Keratinocyte (primary cell): ENCODE results near the gene COLGALT1. TPM values are rescaled to one million over a fixed set of nuclear protein-coding genes. Genes with fewer than 3 reads are reported as not detected.

Source experiments
- DNase-seq: peaks from one replicate; pipeline ENCODE4 v3.0.0-alpha.2; 2011; ENCODE audit warnings: low read depth, missing footprints, low spot score
- FAIRE-seq: peaks from 2 replicates; lab custom pipeline; 2011; peaks lifted over from hg19 to GRCh38; lab: Jason Lieb, UNC
- H2AFZ ChIP-seq: 2 replicates; pipeline ENCODE4 v1.6.0; 2012; ENCODE audit warnings: low read length, control low read depth, inconsistent platforms; ENCODE audit not compliant: control insufficient read depth
- H3K27ac ChIP-seq: 2 replicates; pipeline ENCODE4 v1.5.1; 2011; ENCODE audit warnings: low read length; ENCODE audit not compliant: control insufficient read depth, insufficient read depth
- H3K27me3 ChIP-seq: 3 replicates; pipeline ENCODE4 v1.6.0; 2011; ENCODE audit warnings: low read length; ENCODE audit not compliant: control insufficient read depth, insufficient read depth; ENCODE audit errors: extremely low read depth
- H3K36me3 ChIP-seq, 2 experiments: 2 replicates in 1 of 2; 3 replicates in 1 of 2; pipeline ENCODE4 v1.5.1; 2011; ENCODE audit warnings: low read length in 2 of 2, mild to moderate bottlenecking in 1 of 2; ENCODE audit not compliant: control insufficient read depth in 2 of 2, insufficient read depth in 2 of 2; ENCODE audit errors: extremely low read depth in 1 of 2
- H3K4me1 ChIP-seq: 3 replicates; pipeline ENCODE4 v1.5.1; 2011; ENCODE audit warnings: low read length; ENCODE audit not compliant: control insufficient read depth, insufficient read depth; ENCODE audit errors: extremely low read depth
- H3K4me2 ChIP-seq: 3 replicates; pipeline ENCODE4 v1.6.0; 2011; ENCODE audit warnings: low read depth, low read length; ENCODE audit not compliant: control insufficient read depth, insufficient read depth; ENCODE audit errors: extremely low read depth
- H3K4me3 ChIP-seq, 3 experiments: fragments of 200-600 bp in 1 of 3; sonication (generic) in 1 of 3; 2 replicates in 2 of 3; 3 replicates in 1 of 3; pipeline ENCODE4 v1.5.1; 2011 to 2016; ENCODE audit warnings: low read length in 3 of 3, mild to moderate bottlenecking in 3 of 3, control low read depth in 2 of 3, inconsistent platforms in 1 of 3, low read depth in 1 of 3, mixed read lengths in 1 of 3, mixed run types in 1 of 3, moderate library complexity in 1 of 3; ENCODE audit not compliant: control insufficient read depth in 2 of 3, insufficient read depth in 2 of 3; ENCODE audit errors: extremely low read depth in 1 of 3
- H3K79me2 ChIP-seq: 2 replicates; pipeline ENCODE4 v1.6.0; 2012; ENCODE audit warnings: low read length; ENCODE audit not compliant: control insufficient read depth, insufficient read depth
- H3K9ac ChIP-seq: 3 replicates; pipeline ENCODE4 v1.6.0; 2011; ENCODE audit warnings: low read length; ENCODE audit not compliant: control insufficient read depth, insufficient read depth; ENCODE audit errors: extremely low read depth
- H3K9me1 ChIP-seq: 3 replicates; pipeline ENCODE4 v1.6.0; 2011; ENCODE audit warnings: low read length; ENCODE audit not compliant: control insufficient read depth, insufficient read depth; ENCODE audit errors: extremely low read depth
- H3K9me3 ChIP-seq: 2 replicates; pipeline ENCODE4 v1.5.1; 2012; ENCODE audit warnings: low read depth, low read length; ENCODE audit not compliant: control insufficient read depth
- H4K20me1 ChIP-seq: 3 replicates; pipeline ENCODE4 v1.6.0; 2011; ENCODE audit warnings: low read length; ENCODE audit not compliant: control insufficient read depth, insufficient read depth; ENCODE audit errors: extremely low read depth
- EZH2 ChIP-seq: IDR thresholded peaks from one replicate; pipeline ENCODE4 v1.6.1; 2012; ENCODE audit warnings: inconsistent platforms, mild to moderate bottlenecking, low read length, moderate library complexity
- dilution Hi-C: fragments of 300-500 bp; cut with MboI; formaldehyde crosslinking; loops from one replicate; pipeline ENCODE4 v1.7.0; 2020; ENCODE audit warnings: low sequenced_read_pairs; ENCODE audit not compliant: extremely low pct_ligation_motif_present
- polyA plus RNA-seq, 5 experiments: library from polyadenylated mRNA; depleted of rRNA in 3 of 5; stranded (reverse) in 3 of 5; stranded (forward) in 1 of 5; unstranded in 1 of 5; fragments of >200 nt; gene quantifications; 1 replicate in 1 of 5; 2 replicates in 3 of 5; 3 replicates in 1 of 5; pipeline versions ENCODE4 v1.2.1 to v1.2.3, GENCODE V29; 2011 to 2012; ENCODE audit warnings: missing spikeins in 2 of 5, low read depth in 1 of 5, low replicate concordance in 1 of 5
- TF ChIP-seq, protein P1 (sequence below), 3 experiments: IDR thresholded peaks in 1 of 3; conservative IDR thresholded peaks in 1 of 3; optimal IDR thresholded peaks in 1 of 3; 2 replicates in 2 of 3; 3 replicates in 1 of 3; pipeline versions ENCODE3 to v1.5.1; 2011; ENCODE audit warnings: low read length in 3 of 3, mild to moderate bottlenecking in 3 of 3, moderate library complexity in 2 of 3, control low read depth in 1 of 3, inconsistent platforms in 1 of 3; ENCODE audit not compliant: insufficient read depth in 2 of 3; ENCODE audit errors: extremely low read depth in 1 of 3

COLGALT1 gene
- polyA plus RNA-seq, 1 donor (not counting 4 experiments of a cell fraction or from before 2014, with no cell fraction given) = 89.4 TPM

DNA sequence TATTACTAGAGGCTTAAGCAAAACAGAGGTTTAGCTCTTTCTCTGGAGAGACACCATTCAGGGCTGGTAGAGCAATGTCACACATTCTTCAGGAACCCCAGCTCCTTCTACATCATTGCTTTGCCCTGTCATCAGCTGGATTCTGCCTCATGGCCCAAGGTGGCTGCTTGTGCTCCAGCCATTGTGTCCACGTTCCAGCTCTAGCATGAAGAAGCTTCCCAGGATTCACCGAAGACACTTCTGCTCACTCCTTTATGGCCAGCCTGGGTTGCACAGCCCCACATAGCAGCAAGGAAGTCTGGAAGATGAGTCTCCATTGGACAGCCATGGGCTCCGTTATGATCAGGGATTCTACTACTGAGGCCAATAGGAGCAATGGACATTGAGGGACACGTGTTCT lies 30.8 kb upstream of the COLGALT1 start:
- no peak for DNase-seq
- H3K4me1 ChIP-seq = no peaks in the 10 kb centered on the region
- no peak overlapping the region for H3K4me3 ChIP-seq
- FAIRE-seq = no peak
- no peak for TF ChIP-seq EZH2
- TF ChIP-seq, protein P1, sequence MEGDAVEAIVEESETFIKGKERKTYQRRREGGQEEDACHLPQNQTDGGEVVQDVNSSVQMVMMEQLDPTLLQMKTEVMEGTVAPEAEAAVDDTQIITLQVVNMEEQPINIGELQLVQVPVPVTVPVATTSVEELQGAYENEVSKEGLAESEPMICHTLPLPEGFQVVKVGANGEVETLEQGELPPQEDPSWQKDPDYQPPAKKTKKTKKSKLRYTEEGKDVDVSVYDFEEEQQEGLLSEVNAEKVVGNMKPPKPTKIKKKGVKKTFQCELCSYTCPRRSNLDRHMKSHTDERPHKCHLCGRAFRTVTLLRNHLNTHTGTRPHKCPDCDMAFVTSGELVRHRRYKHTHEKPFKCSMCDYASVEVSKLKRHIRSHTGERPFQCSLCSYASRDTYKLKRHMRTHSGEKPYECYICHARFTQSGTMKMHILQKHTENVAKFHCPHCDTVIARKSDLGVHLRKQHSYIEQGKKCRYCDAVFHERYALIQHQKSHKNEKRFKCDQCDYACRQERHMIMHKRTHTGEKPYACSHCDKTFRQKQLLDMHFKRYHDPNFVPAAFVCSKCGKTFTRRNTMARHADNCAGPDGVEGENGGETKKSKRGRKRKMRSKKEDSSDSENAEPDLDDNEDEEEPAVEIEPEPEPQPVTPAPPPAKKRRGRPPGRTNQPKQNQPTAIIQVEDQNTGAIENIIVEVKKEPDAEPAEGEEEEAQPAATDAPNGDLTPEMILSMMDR (optimal IDR thresholded peaks at IDR 0.05 in 1 of 3, IDR thresholded peaks at IDR 0.05 in 1 of 3, conservative IDR thresholded peaks at IDR 0.05 in 1 of 3; ENCODE audit: extremely low read depth in 1 of 3, insufficient read depth in 2 of 3, low read length in 3 of 3) = no peak
- H3K9me1 ChIP-seq = no peaks in the 10 kb centered on the region
- H3K4me2 ChIP-seq = no peak overlapping the region
- no peaks in the 10 kb centered on the region for H3K9me3 ChIP-seq
- H3K9ac ChIP-seq = no peak overlapping the region
- no peaks in the 10 kb centered on the region for H4K20me1 ChIP-seq
- H3K27me3 ChIP-seq = no peaks in the 10 kb centered on the region
- H3K79me2 ChIP-seq = no peaks in the 10 kb centered on the region
- peaks cover 0 to 1% of the 10 kb centered on the region in 2 experiments for H3K36me3 ChIP-seq
- dilution Hi-C loops = no loop called here
- H2AFZ ChIP-seq = no peak overlapping the region
- H3K27ac ChIP-seq = no peak overlapping the region

DNA sequence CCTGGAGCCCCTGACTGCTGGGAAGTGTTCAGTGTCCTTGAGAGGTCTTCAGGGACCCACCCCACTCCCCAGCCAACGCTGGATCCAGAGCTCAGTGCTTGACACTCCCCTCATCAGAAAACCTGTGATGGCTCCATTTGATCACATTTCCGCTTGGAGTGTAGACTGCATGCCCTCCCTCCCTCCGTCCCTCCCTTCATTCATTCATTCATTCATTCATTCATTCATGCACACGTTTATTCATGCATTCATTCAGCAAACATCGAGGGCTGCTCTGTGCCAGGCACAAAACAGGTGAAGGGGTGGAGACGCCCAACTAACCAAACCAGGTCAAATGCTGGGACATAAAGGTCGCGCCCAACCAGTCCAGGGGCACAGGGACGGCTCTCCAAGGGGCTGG lies 30.3 kb upstream of the COLGALT1 start:
- Histone ChIP-seq H3K4me3 (no peak overlapping the region), H3K4me2 (no peak overlapping the region), H3K36me3 (no peaks in the 10 kb centered on the region), H3K9me3 (no peaks in the 10 kb centered on the region), H3K27ac (no peak overlapping the region), H3K27me3 (no peaks in the 10 kb centered on the region), H3K79me2 (no peaks in the 10 kb centered on the region), H3K9ac (no peak overlapping the region), H2AFZ (no peak overlapping the region), H3K9me1 (no peaks in the 10 kb centered on the region), H3K4me1 (no peaks in the 10 kb centered on the region), H4K20me1 (no peaks in the 10 kb centered on the region)
- DNase-seq (no peak), FAIRE-seq (no peak)
- dilution Hi-C loops = no loop called here
- TF ChIP-seq EZH2 = no peak
- TF ChIP-seq, protein P1 (optimal IDR thresholded peaks at IDR 0.05 in 1 of 3, IDR thresholded peaks at IDR 0.05 in 1 of 3, conservative IDR thresholded peaks at IDR 0.05 in 1 of 3; ENCODE audit: extremely low read depth in 1 of 3, insufficient read depth in 2 of 3, low read length in 3 of 3) = no peak
